IMR-90 (cell line): ENCODE measurements around the gene KRT80. TPM values are rescaled to one million over a fixed set of nuclear protein-coding genes. Genes with fewer than 3 reads are reported as not detected.

Source experiments
- ATAC-seq: fragments of 200-7000 bp; cut with Tn5 transposase; 2 replicates; pipeline ENCODE4 v1.9.1; 2020; ENCODE audit warnings: low read depth, mild to moderate bottlenecking, moderate library complexity
- BruUV-seq: library from RNA; stranded (reverse); fragments of 400-500 nt; replicated peaks from 2 replicates; lab custom pipeline; 2021; lab: Mats Ljungman, UMichigan
- CTCF ChIA-PET: fragments of 300-600 bp; formaldehyde crosslinking; extraction: SDS; loops from one replicate; lab custom pipeline; 2021; ENCODE audit warnings: antibody characterized with exemption; lab: Yijun Ruan, JAX
- POLR2A ChIA-PET: fragments of 300-600 bp; sonication (Branson Sonifier 250); formaldehyde crosslinking; loops from one replicate; lab custom pipeline; 2022; ENCODE audit warnings: antibody characterized with exemption; ENCODE audit not compliant: unreplicated experiment; lab: Charles Lee
- DNase-seq: peaks from one replicate; pipeline ENCODE4 v3.0.0; 2013
- H2AFZ ChIP-seq: replicated peaks from 2 replicates; pipeline ENCODE3; 2013; ENCODE audit warnings: low read length, mild to moderate bottlenecking; ENCODE audit not compliant: poor library complexity
- H2AK5ac ChIP-seq: 2 replicates; pipeline ENCODE4 v1.6.1; 2013; ENCODE audit warnings: low read depth, low read length, inconsistent platforms
- H2AK9ac ChIP-seq: replicated peaks from 2 replicates; pipeline ENCODE3; 2013; ENCODE audit warnings: mild to moderate bottlenecking, low read depth, low read length, moderate library complexity; ENCODE audit not compliant: poor library complexity
- H2BK120ac ChIP-seq: 2 replicates; pipeline ENCODE4 v1.6.1; 2013; ENCODE audit warnings: low read depth, low read length, inconsistent platforms
- H2BK15ac ChIP-seq: 3 replicates; pipeline ENCODE4 v1.6.1; 2013; ENCODE audit warnings: low read depth, low read length, inconsistent platforms
- H2BK20ac ChIP-seq: 2 replicates; pipeline ENCODE4 v1.6.1; 2013; ENCODE audit warnings: low read depth, mild to moderate bottlenecking, inconsistent platforms, low read length, moderate library complexity
- H2BK5ac ChIP-seq: 2 replicates; pipeline ENCODE4 v1.6.1; 2013; ENCODE audit warnings: mild to moderate bottlenecking, low read depth, low read length, inconsistent platforms; ENCODE audit not compliant: poor library complexity, severe bottlenecking
- H3K14ac ChIP-seq: replicated peaks from 2 replicates; pipeline ENCODE4 v1.6.1; 2013; ENCODE audit warnings: low read depth, low read length, inconsistent platforms
- H3K18ac ChIP-seq: 2 replicates; pipeline ENCODE4 v1.6.1; 2013; ENCODE audit warnings: low read depth, low read length, control low read depth
- H3K23ac ChIP-seq: 2 replicates; pipeline ENCODE4 v1.6.1; 2013; ENCODE audit warnings: low read depth, low read length, inconsistent platforms
- H3K27ac ChIP-seq: 2 replicates; pipeline ENCODE4 v1.5.1; 2013; ENCODE audit warnings: mild to moderate bottlenecking, control low read depth, low read length; ENCODE audit not compliant: insufficient read depth
- H3K27me3 ChIP-seq: 2 replicates; pipeline ENCODE4 v1.6.1; 2013; ENCODE audit warnings: low read length; ENCODE audit not compliant: control insufficient read depth, insufficient read depth
- H3K36me3 ChIP-seq: 2 replicates; pipeline ENCODE4 v1.6.1; 2013; ENCODE audit warnings: low read length, mixed read lengths; ENCODE audit not compliant: control insufficient read depth, insufficient read depth
- H3K4ac ChIP-seq: 2 replicates; pipeline ENCODE4 v1.6.1; 2013; ENCODE audit warnings: low read depth, low read length, inconsistent platforms
- H3K4me1 ChIP-seq: 2 replicates; pipeline ENCODE4 v1.6.1; 2013; ENCODE audit warnings: low read length, mixed read lengths; ENCODE audit not compliant: control insufficient read depth, insufficient read depth
- H3K4me2 ChIP-seq: 2 replicates; pipeline ENCODE4 v1.6.1; 2013; ENCODE audit warnings: low read depth, mild to moderate bottlenecking, control low read depth, low read length, moderate library complexity
- H3K4me3 ChIP-seq: 2 replicates; pipeline ENCODE4 v1.5.1; 2013; ENCODE audit warnings: low read depth, mild to moderate bottlenecking, control low read depth, low read length, moderate library complexity; ENCODE audit not compliant: insufficient read depth
- H3K56ac ChIP-seq: 2 replicates; pipeline ENCODE4 v1.6.1; 2013; ENCODE audit warnings: low read length, inconsistent platforms; ENCODE audit not compliant: insufficient read depth; ENCODE audit errors: extremely low read depth
- H3K79me1 ChIP-seq, 2 experiments: 2 replicates each; pipeline ENCODE4 v1.6.1; 2013; ENCODE audit warnings: low read length in 2 of 2, inconsistent platforms in 1 of 2, low read depth in 1 of 2
- H3K9ac ChIP-seq: 2 replicates; pipeline ENCODE4 v1.6.1; 2013; ENCODE audit warnings: low read depth, low read length, control low read depth
- H3K9me1 ChIP-seq: 2 replicates; pipeline ENCODE4 v1.6.1; 2013; ENCODE audit warnings: low read length, inconsistent platforms; ENCODE audit not compliant: insufficient read depth
- H3K9me3 ChIP-seq: 2 replicates; pipeline ENCODE4 v1.6.1; 2013; ENCODE audit warnings: low read length; ENCODE audit not compliant: control insufficient read depth, insufficient read depth
- H4K20me1 ChIP-seq: 2 replicates; pipeline ENCODE4 v1.6.1; 2013; ENCODE audit warnings: low read length, inconsistent platforms; ENCODE audit not compliant: insufficient read depth
- H4K5ac ChIP-seq: 2 replicates; pipeline ENCODE4 v1.6.1; 2013; ENCODE audit warnings: mild to moderate bottlenecking, low read depth, low read length, control low read depth
- H4K8ac ChIP-seq, 2 experiments: 2 replicates each; pipeline ENCODE4 v1.6.1; 2013; ENCODE audit warnings: low read depth in 2 of 2, low read length in 2 of 2, control low read depth in 1 of 2, inconsistent platforms in 1 of 2
- H4K91ac ChIP-seq: 2 replicates; pipeline ENCODE4 v1.6.1; 2013; ENCODE audit warnings: low read depth, low read length, inconsistent platforms; ENCODE audit not compliant: insufficient read depth
- BHLHE40 ChIP-seq: fragments of 150-350 bp; IDR thresholded peaks from 2 replicates; pipeline ENCODE4 v1.6.1; 2016; ENCODE audit warnings: mild to moderate bottlenecking, low read depth, low read length
- CEBPB ChIP-seq: IDR thresholded peaks from 2 replicates; pipeline ENCODE4 v1.6.1; 2012; ENCODE audit warnings: low read depth, low read length, improper control_type of control experiment
- CHD1 ChIP-seq: IDR thresholded peaks from 2 replicates; pipeline ENCODE4 v1.6.1; 2012; ENCODE audit warnings: low read depth, low read length, improper control_type of control experiment
- FOS ChIP-seq: fragments of 150-350 bp; IDR thresholded peaks from 2 replicates; pipeline ENCODE4 v1.6.1; 2016; ENCODE audit warnings: low read depth, low read length
- MAFK ChIP-seq: IDR thresholded peaks from 2 replicates; pipeline ENCODE4 v1.6.1; 2012; ENCODE audit warnings: low read depth, low read length, improper control_type of control experiment
- POLR2A ChIP-seq: IDR thresholded peaks from 2 replicates; pipeline ENCODE4 v1.6.1; 2012; ENCODE audit warnings: mild to moderate bottlenecking, low read depth, low read length
- RAD21 ChIP-seq: IDR thresholded peaks from 2 replicates; pipeline ENCODE4 v1.6.1; 2012; ENCODE audit warnings: low read length, improper control_type of control experiment
- RCOR1 ChIP-seq: IDR thresholded peaks from 2 replicates; pipeline ENCODE4 v1.6.1; 2012; ENCODE audit warnings: mild to moderate bottlenecking, low read length, improper control_type of control experiment; ENCODE audit not compliant: insufficient replicate concordance
- RFX5 ChIP-seq: IDR thresholded peaks from 2 replicates; pipeline ENCODE4 v1.8.0; 2012; ENCODE audit warnings: low read depth, mild to moderate bottlenecking, low read length, moderate library complexity
- SMC3 ChIP-seq: fragments of 150-350 bp; IDR thresholded peaks from 2 replicates; pipeline ENCODE4 v1.6.1; 2016; ENCODE audit warnings: low read depth, mild to moderate bottlenecking, antibody characterized with exemption, low read length, moderate library complexity
- WGBS, 2 experiments: methylation state at CpG; one replicate each; pipeline versions ENCODE4 v1.1.5 to v1.1.7; 2013; ENCODE audit warnings: missing lambda C conversion rate in 2 of 2; ENCODE audit not compliant: insufficient read length in 1 of 2; ENCODE audit errors: extremely low coverage in 2 of 2; 5-methylcytosine and 5-hydroxymethylcytosine counted together
- dilution Hi-C: fragments of 300-500 bp; cut with HindIII; formaldehyde crosslinking; loops from one replicate; pipeline ENCODE4 v1.14.3; 2018; ENCODE audit warnings: low sequenced_read_pairs; ENCODE audit not compliant: unreplicated experiment
- in situ Hi-C: fragments of 300-500 bp; cut with MboI; formaldehyde crosslinking; loops from 3 replicates; pipeline ENCODE4 v1.14.3; 2019; ENCODE audit warnings: low sequenced_read_pairs, inconsistent platforms, mixed read lengths
- intact Hi-C: fragments of 100-400 bp; cut with micrococcal nuclease; formaldehyde crosslinking; loops from 2 replicates; pipeline ENCODE4 v1.10.0; 2022
- polyA plus RNA-seq, 3 experiments: library from polyadenylated mRNA; depleted of rRNA; stranded (reverse); fragments of >200 nt; gene quantifications; 2 replicates each; pipeline ENCODE4 v1.2.3, GENCODE V29; 2012; ENCODE audit warnings: low replicate concordance in 1 of 3
- total RNA-seq: library from RNA; depleted of rRNA; stranded (reverse); fragments of >200 nt; gene quantifications from 2 replicates; pipeline ENCODE4 v1.2.3, GENCODE V29; 2012
- TF ChIP-seq, protein P1 (sequence below): conservative IDR thresholded peaks from 2 replicates; pipeline ENCODE4 v1.5.1; 2012; ENCODE audit warnings: mild to moderate bottlenecking, low read depth, low read length, improper control_type of control experiment
- TF ChIP-seq, protein P2 (sequence below): fragments of 150-350 bp; IDR thresholded peaks from 2 replicates; pipeline ENCODE4 v1.6.1; 2017; ENCODE audit warnings: mild to moderate bottlenecking, antibody characterized with exemption, low read length, low read depth

KRT80 gene
- total and polyA plus RNA-seq, 2 of the 4 experiments (the other 2 are of a cell fraction) = 0.54 to 3.4 TPM

DNA sequence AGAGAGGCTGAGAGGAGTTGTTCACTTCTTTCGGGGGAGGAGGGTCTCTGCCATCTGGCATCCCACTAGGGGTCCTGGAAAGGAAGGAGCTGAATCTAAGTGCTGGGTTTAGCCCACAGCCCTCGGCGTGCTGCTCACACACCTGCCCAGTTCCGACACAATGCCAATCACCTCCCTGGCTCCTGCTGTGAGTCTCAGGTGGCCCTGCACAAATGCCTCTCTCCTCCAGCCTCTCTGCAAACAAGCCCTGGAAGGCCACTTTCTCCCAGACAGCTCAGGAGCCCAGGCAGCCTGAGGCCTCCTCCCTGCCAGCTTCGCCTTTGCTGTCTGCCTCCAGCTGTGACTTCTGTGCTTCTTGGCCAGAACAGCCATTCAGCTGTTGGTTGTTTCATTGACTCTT, 61.1 kb downstream of the KRT80 start:
- no peak overlapping the region for H2AK9ac ChIP-seq
- peaks cover 3% of the 10 kb centered on the region for H3K9me3 ChIP-seq
- H3K27me3 ChIP-seq = peaks cover 36% of the 10 kb centered on the region
- H2AK5ac ChIP-seq = no peak overlapping the region
- no peak overlapping the region for H3K4ac ChIP-seq
- ATAC-seq (no peak), DNase-seq (no peak)
- dilution Hi-C loops = no loop called here
- H3K27ac ChIP-seq = no peak overlapping the region
- no peaks in the 10 kb centered on the region for H3K4me1 ChIP-seq
- intact Hi-C loops = no loop called here
- H3K56ac ChIP-seq = no peak overlapping the region
- BruUV-seq = no TSS peak
- H2AFZ ChIP-seq = no peak overlapping the region
- no peak overlapping the region for H3K23ac ChIP-seq
- no peak overlapping the region for H3K18ac ChIP-seq
- no peak overlapping the region for H4K5ac ChIP-seq
- H2BK15ac ChIP-seq = no peak overlapping the region
- POLR2A ChIA-PET = no interaction called here
- 83% methylated on average over 1 of the region's 5 CpGs; no CpG with 5 or more reads in 1 of the 2 experiments for WGBS, 2 experiments
- no peak overlapping the region for H3K4me2 ChIP-seq
- H3K4me3 ChIP-seq = no peak overlapping the region
- in situ Hi-C loops = no loop called here
- no peaks in the 10 kb centered on the region for H4K20me1 ChIP-seq
- no peaks in the 10 kb centered on the region; the same call in 1 of the 2 replicates for H3K9me1 ChIP-seq
- no peak overlapping the region for H2BK5ac ChIP-seq
- H4K91ac ChIP-seq = no peak overlapping the region
- no peaks in the 10 kb centered on the region for H3K79me1 ChIP-seq
- TF ChIP-seq, protein P1, sequence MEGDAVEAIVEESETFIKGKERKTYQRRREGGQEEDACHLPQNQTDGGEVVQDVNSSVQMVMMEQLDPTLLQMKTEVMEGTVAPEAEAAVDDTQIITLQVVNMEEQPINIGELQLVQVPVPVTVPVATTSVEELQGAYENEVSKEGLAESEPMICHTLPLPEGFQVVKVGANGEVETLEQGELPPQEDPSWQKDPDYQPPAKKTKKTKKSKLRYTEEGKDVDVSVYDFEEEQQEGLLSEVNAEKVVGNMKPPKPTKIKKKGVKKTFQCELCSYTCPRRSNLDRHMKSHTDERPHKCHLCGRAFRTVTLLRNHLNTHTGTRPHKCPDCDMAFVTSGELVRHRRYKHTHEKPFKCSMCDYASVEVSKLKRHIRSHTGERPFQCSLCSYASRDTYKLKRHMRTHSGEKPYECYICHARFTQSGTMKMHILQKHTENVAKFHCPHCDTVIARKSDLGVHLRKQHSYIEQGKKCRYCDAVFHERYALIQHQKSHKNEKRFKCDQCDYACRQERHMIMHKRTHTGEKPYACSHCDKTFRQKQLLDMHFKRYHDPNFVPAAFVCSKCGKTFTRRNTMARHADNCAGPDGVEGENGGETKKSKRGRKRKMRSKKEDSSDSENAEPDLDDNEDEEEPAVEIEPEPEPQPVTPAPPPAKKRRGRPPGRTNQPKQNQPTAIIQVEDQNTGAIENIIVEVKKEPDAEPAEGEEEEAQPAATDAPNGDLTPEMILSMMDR = no peak
- TF ChIP-seq SMC3 (no peak), RFX5 (no peak), BHLHE40 (no peak), POLR2A (no peak), MAFK (no peak), CHD1 (no peak), FOS (no peak), RCOR1 (no peak), CEBPB (no peak), RAD21 (no peak)
- TF ChIP-seq, protein P2, sequence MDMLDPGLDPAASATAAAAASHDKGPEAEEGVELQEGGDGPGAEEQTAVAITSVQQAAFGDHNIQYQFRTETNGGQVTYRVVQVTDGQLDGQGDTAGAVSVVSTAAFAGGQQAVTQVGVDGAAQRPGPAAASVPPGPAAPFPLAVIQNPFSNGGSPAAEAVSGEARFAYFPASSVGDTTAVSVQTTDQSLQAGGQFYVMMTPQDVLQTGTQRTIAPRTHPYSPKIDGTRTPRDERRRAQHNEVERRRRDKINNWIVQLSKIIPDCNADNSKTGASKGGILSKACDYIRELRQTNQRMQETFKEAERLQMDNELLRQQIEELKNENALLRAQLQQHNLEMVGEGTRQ = no peak
- H3K36me3 ChIP-seq = no peaks in the 10 kb centered on the region
- no peak overlapping the region for H2BK20ac ChIP-seq
- CTCF ChIA-PET = no interaction called here
- H2BK120ac ChIP-seq = no peak overlapping the region
- no peak overlapping the region for H4K8ac ChIP-seq
- H3K14ac ChIP-seq = no peak overlapping the region
- no peak overlapping the region for H3K9ac ChIP-seq
